ENCODE measurements around the gene GLIPR1. TPM values are rescaled to one million over a fixed set of nuclear protein-coding genes. Genes with fewer than 3 reads are reported as not detected.

The GLIPR1 gene
- total and polyA plus RNA-seq, 7 donors: 0.52 to 5.7 (median 4.4) TPM

DNA sequence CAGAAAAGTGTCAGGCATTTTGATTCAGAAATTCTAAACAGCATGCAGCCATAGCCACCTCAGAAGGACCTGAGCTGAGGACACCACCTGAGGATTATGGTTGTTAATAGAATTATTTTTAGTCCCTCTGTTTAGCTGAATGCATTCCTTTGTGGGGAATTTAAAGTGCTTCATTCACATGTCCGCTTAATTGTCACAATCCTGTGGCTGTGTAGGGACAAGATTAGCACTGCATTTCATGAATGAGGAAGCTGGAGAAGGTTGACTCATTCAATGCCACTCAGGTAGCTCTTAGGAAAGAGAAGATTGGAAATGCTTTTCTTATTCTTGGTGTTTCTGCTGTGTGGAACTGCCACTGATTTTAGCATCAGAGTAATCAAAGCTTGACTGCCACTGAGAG lies 72.8 kb downstream of the GLIPR1 start:
- 26 to 39% (median 37%) methylated on average over 1 of the region's 1 CpG for WGBS, 3 donors
- no peak overlapping the region for H3K27ac ChIP-seq
- no peaks in the 10 kb centered on the region for H3K9me3 ChIP-seq
- no peak for TF ChIP-seq CTCF (IDR thresholded peaks at IDR 0.05)
- peaks cover 8% of the 10 kb centered on the region for H3K4me1 ChIP-seq
- no peaks in the 10 kb centered on the region for H3K27me3 ChIP-seq (ENCODE audit: insufficient read depth in 3 of 3, low read length in 2 of 3)
- no peak for DNase-seq
- ATAC-seq: no peak
- H3K4me3 ChIP-seq: no peak overlapping the region
- intact Hi-C loops (cut with DNase I): loop anchor here in 1 of 2 donors (10.0 kb wide), 1 partner anchor 481 kb away; the partner anchor contains the start of gene PHLDA1
- H3K36me3 ChIP-seq (ENCODE audit: insufficient read depth in 1 of 2, low read depth in 1 of 2): no peaks in the 10 kb centered on the region

Other genes starting within 250 kb of the GLIPR1 start
- 1 to 10 TPM; 7.6 to 9.8 (median 9.0) TPM for gene CAPS2, start 150.4 kb upstream of the GLIPR1 start, total RNA-seq
- 10 to 100 TPM in 1 of 3 donors, 1 to 10 TPM in 1, under 1 TPM in 1; 0.73 to 20.3 (median 5.3) TPM for gene CAPS2, start 150.4 kb upstream of the GLIPR1 start, polyA plus RNA-seq
- gene GLIPR1L1, start 146.1 kb upstream of the GLIPR1 start, total RNA-seq: not detected
- not detected for gene GLIPR1L1, start 146.1 kb upstream of the GLIPR1 start, polyA plus RNA-seq
- 1 to 10 TPM in 2 of 4 donors, under 1 TPM in 1, not detected in 1; 0.54 to 1.5 (median 1.3) TPM for gene GLIPR1L2, start 89.7 kb upstream of the GLIPR1 start, total RNA-seq
- gene GLIPR1L2, start 89.7 kb upstream of the GLIPR1 start, polyA plus RNA-seq: under 1 TPM; 0.04 to 0.60 (median 0.57) TPM
- gene KRR1, start 30.9 kb downstream of the GLIPR1 start, total RNA-seq: 10 to 100 TPM; 43.1 to 64.9 (median 50.9) TPM
- gene KRR1, start 30.9 kb downstream of the GLIPR1 start, polyA plus RNA-seq: 10 to 100 TPM; 15.7 to 40.4 (median 32.4) TPM